HG03095 (cell line): ENCODE data around the gene PBX4.
"Not testable (repeated sequence)": the region's sequence is repeated elsewhere in the genome, so short reads cannot be mapped to it uniquely, and the experiment has no call there.

ENCODE experiments used
- ATAC-seq: cut with Tn5 transposase; IDR thresholded peaks from one replicate; pipeline ENCODE4 v1.9.1; 2021; ENCODE audit warnings: moderate library complexity; ENCODE audit not compliant: unreplicated experiment

Gene PBX4

DNA sequence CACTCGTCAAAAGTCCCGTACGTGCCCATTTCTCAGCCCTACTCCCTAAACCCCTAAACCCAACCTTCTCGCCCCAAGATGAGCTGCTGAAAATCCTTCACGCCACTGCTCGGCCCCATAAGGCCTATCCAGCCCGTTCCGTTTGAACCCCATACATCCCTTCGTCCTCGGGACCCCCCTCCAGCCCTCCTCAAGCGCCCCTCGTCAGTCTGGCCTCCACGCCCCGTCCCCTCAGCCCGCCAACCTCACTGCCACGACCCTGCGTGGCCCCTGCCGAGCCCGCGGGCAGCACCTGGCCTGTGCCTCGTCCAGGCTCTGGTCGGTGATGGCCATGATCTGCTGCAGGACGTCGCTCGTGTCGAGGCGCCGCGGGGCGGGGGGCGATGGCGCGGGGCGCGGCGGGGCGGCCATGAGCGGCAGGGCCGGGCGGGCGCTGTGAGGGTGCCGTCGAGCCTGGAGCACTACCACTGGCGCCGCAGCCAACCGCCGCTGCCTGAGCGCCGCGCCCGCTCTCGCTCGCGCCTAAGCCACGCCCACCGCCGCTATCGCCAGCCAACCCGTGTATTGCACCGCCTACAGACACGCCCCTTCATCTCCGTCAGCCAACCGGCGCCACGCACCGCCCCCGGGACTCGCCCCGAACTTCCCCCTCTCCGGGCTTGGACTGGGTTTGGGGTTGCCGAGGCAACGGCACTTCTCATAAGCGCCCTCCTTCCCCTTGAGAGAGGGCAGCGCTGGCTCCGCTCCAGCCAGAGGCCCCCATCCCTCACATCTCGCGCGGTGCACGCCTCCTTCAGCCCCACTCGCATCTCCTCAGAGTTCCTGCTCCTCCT lies at the start of gene PBX4:
PBX4 (minus strand) TSS at position 469 of the 833 bp plus-strand sequence; CDS start at position 411, 58 bp downstream.
- peak; percentile 96 for ATAC-seq

- not testable (repeated sequence) for ATAC-seq
Observed at GRCh38 chr19:19665420-19665948, 47.0 kb upstream of the PBX4 start.

DNA sequence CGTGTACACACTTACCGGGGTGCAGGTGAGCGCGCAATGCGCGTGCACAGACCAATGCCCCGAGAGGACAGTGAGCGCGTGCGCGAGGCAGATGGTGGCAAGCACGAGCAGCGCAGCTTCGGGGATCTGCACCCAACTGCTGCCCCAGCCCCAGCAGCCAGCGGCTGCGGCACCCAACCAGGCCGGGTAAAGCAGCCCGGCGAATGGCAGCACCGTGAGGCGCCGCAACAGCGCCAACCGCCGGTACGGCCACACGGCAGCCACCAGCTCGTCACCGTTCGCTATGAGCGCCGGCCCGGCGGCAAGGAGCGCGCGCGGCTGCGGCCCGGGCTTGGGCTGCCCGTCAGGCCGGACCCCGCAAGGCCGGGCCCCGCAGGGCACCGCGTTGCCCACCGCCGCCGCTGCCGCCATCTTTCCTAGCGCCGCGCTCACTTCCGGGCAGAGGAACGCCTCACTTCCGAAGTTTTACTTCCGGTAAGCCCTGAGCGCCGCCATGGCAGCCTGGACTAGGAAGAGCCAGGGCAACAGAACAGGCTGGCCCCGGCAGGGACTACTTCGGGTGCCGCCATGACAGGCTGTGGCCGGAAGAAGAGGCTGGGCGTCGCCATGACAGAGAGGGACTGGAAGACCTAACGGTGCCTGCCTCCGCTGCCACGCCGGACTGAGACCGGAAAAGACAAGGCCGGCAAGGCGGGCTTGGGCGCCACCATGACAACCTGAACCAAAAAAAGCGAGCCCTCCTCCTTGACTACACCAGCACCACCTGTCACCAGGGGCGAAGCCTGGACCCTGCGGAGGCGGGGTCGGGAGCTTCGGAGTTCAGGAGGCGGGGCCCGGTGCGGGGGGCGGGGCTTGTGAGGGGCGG lies 45.0 kb upstream of the PBX4 start, which contains the start of gene ATP13A1:
ATP13A1 (minus strand) TSS at position 421 of the 865 bp plus-strand sequence; CDS start at position 411, 10 bp downstream.
- ATAC-seq = peak; percentile 65

DNA sequence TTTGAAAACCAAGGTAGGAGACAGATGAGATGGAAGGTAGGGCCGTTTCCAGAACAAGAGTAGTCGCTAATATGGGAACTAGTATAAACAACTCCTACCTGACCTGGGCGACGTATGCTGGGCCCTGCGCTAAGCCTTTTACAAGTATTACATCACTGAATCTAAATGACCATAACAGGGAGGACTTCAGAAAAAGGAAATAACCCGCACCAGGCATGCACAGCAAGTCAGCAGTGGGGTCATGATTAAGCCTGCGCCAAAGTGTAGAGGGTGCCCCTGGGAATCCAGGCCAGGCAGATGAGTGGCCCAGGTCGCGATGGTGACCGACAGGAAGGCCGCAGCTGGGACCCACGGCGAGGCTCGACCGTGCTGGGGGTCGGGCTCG lies 44.4 kb upstream of the PBX4 start:
- ATAC-seq = no peak

DNA sequence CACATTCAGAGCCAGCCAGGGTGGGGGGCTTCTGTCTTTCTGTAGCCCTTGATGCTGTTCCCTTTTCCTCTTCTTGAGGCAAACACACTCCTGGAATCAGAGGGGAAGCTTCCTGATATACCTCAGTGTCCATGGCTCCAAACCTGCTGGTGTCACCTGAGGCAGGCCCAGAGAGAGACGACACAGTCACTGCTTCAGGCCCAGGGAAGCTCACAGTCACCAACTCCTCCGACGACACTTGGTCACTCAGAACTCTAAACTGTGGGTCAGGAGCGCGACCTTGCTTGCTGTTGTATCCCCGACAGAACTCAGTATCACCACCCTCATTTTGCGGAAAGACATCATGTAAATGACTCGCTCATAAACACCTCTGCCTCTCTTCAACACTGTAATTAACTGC lies 43.9 kb upstream of the PBX4 start:
- ATAC-seq = no peak

GRCh38 chr19:19661675-19662251 lies 43.3 kb upstream of the PBX4 start:
- ATAC-seq = peak; percentile 40

GRCh38 chr19:19661141-19661674 lies 42.7 kb upstream of the PBX4 start:
- ATAC-seq = no peak

GRCh38 chr19:19659646-19660245 lies 41.3 kb upstream of the PBX4 start:
- ATAC-seq = no peak

- no peak for ATAC-seq
Observed at GRCh38 chr19:19657397-19657783, 38.9 kb upstream of the PBX4 start.

GRCh38 chr19:19656451-19657396 lies 38.2 kb upstream of the PBX4 start:
- no peak for ATAC-seq

DNA sequence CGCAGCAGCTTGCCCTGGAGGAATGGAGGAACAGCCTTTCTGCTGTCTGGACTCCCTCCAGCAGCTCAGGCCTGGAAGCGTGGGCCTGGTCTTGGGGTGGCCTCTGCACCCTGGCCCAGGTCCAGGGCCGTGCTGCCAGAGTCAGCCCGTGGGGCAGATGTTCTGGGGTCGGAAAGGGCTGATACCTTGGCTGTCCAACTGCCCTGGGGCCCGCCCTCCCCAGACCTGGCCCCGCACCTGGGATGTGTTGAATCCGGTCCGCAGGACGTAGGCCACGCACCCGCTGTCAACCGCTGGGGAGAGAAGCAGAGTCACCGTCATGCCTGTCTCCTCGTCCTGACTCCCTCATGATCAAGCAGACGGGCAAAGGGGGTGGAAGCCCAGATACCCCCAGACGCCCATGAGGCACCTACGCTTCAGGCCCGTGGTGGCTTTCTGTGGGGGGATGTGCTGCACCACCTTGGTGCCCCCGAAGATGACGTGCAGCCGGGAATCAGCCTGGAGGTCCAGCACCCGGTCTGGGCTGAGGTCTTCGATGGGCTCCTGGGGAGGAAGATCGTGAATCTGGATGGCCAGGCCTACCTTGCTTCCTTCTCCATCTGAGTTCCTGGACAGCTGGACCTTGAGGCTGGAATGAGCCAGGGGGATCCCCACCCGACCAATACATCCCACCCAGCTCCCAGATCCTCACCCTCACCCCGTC lies 37.3 kb upstream of the PBX4 start:
- no peak for ATAC-seq

DNA sequence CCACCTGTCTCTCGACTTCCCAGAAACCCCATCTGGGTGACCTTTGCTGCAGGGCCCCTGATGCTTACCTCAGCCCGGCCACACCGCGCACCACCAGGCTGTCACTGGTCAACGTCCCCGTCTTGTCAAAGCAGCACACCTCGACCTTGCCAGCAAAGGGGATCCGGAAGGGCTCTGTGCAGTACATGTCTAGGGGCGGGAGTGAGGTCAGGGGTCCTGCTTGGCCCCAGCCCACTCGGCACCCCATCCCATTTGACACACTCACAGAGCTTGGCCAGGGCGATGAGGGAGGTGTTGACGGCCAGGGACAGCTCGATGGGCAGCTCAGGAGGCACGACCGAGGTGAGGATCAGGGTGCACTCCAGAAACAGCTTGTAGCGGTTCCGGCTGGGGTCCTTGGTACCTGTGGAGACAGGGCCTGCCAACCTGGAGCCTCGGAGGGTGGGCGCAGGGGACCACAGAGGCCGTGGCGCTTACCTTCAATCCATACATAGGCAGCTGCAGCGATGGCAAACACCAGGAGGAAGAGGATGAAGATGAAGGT lies 36.6 kb upstream of the PBX4 start:
- no peak for ATAC-seq

DNA sequence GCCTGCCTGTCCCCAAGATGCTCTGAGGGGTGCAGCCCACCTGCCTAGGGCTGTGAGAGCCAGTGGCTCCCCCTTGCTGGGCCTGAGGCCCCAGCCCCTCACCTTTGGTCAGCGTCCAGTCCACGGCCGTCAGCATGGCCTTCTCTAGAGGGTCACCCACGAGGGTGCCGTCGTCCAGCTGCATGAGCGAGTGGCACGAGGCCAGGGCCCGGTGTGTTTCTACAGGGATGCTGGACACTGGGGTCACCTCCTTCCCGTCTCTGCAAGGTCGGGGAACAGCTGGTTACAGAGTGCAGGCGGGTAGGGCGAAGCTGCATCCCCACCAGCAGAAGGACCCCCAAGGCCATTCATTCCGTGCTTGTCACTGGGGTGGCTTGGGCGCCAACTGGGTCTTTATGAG lies 36.0 kb upstream of the PBX4 start:
- no peak for ATAC-seq

GRCh38 chr19:19653597-19654147 lies 35.2 kb upstream of the PBX4 start:
- no peak for ATAC-seq

DNA sequence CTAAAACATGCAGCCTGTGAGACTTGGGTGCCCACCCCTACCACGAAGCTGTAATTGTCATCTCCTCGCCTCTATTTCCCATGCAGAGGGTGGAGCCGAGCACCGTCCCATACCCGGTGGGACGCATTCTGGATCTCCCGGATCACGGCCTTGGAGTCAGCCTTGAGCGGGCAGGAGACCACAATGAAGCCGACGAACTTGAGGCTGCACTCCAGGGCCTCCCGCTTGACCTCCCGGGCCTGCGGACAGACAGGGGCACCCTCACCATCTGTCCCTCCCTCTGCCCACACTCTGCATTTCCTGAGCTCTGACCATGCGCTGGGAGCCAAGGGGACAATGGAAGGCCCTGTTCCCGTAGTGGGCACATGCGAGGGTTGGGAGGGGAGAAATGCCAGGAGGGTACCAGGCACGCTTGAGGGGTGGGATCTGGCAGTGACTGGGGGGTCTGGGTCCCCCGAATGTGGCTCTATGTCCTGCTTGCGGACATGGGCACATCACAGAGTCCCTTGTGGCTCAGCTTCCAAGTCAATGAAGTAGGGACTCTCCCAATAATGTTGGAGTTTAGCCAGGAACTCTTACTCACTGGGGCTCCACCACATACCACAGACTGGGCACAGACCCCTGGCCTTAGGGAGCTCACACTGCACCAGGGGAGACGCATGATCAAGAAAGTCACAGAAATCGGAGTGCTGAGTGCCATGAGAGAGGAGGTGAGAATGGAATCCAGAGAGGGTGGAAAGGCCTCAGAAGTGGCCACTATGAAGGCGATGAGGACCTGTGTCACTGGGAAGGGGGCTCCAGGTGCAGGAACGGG lies 34.2 kb upstream of the PBX4 start:
- ATAC-seq = no peak

DNA sequence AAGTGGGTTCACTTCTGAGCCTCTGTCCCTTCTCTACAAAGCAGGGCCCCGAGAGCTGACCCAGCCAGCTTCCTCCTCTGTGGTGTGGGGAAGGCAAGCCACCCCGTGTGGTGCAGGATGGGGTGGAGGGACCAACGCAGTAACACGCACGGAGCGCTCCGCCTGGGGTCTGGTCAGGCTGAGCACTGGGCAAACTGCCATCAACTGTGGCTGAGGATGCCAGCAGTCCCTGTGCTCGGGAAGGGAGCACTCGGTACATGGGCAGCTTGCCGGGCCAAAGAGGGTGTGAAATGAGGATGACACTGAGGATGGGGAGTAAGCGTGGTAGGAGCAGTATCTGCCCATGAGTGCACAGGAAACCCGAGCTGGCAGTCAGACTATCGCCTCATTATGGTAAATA lies 32.6 kb upstream of the PBX4 start:
- no peak for ATAC-seq

- no peak for ATAC-seq
Observed at GRCh38 chr19:19650331-19650730, 31.8 kb upstream of the PBX4 start.
